ENCODE measurements around the gene SLC9A4. TPM values are rescaled to one million over a fixed set of nuclear protein-coding genes. Genes with fewer than 3 reads are reported as not detected.

Gene SLC9A4
- total RNA-seq, 1 experiment from 2014 or later, result 0.07 TPM

DNA sequence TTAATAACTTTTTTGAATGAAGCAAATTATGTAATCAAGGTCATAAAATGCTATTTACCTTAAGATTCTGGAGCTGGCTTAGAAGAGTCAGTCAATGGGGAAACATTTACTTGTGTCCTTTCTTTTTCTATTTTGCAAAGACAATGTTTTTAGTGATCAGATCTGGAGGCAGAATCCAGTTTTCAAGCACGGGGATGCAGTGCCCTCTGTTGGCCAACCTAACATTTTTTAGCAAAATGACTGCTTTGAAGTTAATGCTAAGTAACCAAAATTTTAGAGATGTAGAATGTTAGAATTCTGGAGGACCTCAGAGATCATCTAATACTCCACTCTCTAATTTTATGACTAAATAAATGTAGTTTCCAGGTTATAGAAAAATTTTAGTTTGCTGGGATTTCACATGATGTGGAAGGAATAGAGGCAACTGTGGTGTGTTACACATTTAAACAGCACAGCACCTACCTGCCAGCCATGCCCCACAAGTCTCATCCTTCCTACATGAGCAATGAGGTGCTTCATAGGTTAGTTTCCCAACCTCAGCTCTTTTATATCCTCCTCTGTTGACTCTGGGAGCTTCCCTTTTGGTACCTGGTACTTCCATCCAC lies 23.6 kb upstream of the SLC9A4 start:
- ChIA-PET POLR2A (no interaction called here), RAD21 (ENCODE audit: low non-redundant PET in 1 of 2, low total read pairs in 2 of 2, uncharacterized antibody in 2 of 2, unreplicated experiment in 2 of 2) (interaction anchor here in 1 of 2 experiments (0.7 kb wide), 1 partner anchor 1351 kb away, joined by 3 read pairs; no protein-coding TSS in a partner anchor), CTCF (no interaction called here)
- H2AFZ ChIP-seq (ENCODE audit: low read depth, low read length, poor library complexity, severe bottlenecking), result no peak overlapping the region
- DNase-seq (ENCODE audit: low read depth, low spot score) (peak; percentile 13), ATAC-seq (peak; percentile 57)
- H3K27ac ChIP-seq (ENCODE audit: low read depth, low read length), result no peak overlapping the region
- H3K9ac ChIP-seq (ENCODE audit: low read length), result no peak overlapping the region
- no peak overlapping the region for H3K4me3 ChIP-seq (replicated peaks in 1 of 2; ENCODE audit: low read depth in 1 of 2, low read length in 2 of 2)
- no peaks in the 10 kb centered on the region for H3K79me2 ChIP-seq (ENCODE audit: insufficient read depth, low read length)
- no peaks in the 10 kb centered on the region for H3K9me3 ChIP-seq (ENCODE audit: control insufficient read depth in 1 of 2, insufficient read depth in 1 of 2, low read depth in 1 of 2, low read length in 2 of 2)
- no peaks in the 10 kb centered on the region for H3K27me3 ChIP-seq (ENCODE audit: insufficient read depth, low read length)
- TF ChIP-seq RAD21 (IDR thresholded peaks at IDR 0.05; ENCODE audit: low read depth) (peak; percentile 75), YY1 (IDR thresholded peaks at IDR 0.05; ENCODE audit: extremely low read depth, insufficient replicate concordance, low read depth, low read length) (no peak)
- TF ChIP-seq, protein P1, sequence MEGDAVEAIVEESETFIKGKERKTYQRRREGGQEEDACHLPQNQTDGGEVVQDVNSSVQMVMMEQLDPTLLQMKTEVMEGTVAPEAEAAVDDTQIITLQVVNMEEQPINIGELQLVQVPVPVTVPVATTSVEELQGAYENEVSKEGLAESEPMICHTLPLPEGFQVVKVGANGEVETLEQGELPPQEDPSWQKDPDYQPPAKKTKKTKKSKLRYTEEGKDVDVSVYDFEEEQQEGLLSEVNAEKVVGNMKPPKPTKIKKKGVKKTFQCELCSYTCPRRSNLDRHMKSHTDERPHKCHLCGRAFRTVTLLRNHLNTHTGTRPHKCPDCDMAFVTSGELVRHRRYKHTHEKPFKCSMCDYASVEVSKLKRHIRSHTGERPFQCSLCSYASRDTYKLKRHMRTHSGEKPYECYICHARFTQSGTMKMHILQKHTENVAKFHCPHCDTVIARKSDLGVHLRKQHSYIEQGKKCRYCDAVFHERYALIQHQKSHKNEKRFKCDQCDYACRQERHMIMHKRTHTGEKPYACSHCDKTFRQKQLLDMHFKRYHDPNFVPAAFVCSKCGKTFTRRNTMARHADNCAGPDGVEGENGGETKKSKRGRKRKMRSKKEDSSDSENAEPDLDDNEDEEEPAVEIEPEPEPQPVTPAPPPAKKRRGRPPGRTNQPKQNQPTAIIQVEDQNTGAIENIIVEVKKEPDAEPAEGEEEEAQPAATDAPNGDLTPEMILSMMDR (IDR thresholded peaks at IDR 0.05 in 2 of 3, conservative IDR thresholded peaks at IDR 0.05 in 1 of 3; ENCODE audit: borderline replicate concordance in 1 of 3, insufficient read depth in 1 of 3, low read depth in 2 of 3, low read length in 2 of 3), result peak; percentile 62 to 74 (median 65)
- intact Hi-C loops (cut with micrococcal nuclease), result loop anchor here (1.0 to 10.0 kb wide), 6 partner anchors 215 to 1115 kb away; no protein-coding TSS in a partner anchor
- no peaks in the 10 kb centered on the region for H4K20me1 ChIP-seq (ENCODE audit: insufficient read depth)
- H3K4me1 ChIP-seq (ENCODE audit: control insufficient read depth in 1 of 2, insufficient read depth in 2 of 2, low read length in 2 of 2), result no peaks in the 10 kb centered on the region
- no peaks in the 10 kb centered on the region for H3K36me3 ChIP-seq (ENCODE audit: control insufficient read depth in 1 of 2, insufficient read depth in 2 of 2, low read length in 2 of 2)
- no peak overlapping the region for H3K4me2 ChIP-seq (ENCODE audit: low read length)
- no peaks in the 10 kb centered on the region for H3K9me2 ChIP-seq (ENCODE audit: insufficient read depth)
- no TSS peak for BruUV-seq (replicated peaks)

DNA sequence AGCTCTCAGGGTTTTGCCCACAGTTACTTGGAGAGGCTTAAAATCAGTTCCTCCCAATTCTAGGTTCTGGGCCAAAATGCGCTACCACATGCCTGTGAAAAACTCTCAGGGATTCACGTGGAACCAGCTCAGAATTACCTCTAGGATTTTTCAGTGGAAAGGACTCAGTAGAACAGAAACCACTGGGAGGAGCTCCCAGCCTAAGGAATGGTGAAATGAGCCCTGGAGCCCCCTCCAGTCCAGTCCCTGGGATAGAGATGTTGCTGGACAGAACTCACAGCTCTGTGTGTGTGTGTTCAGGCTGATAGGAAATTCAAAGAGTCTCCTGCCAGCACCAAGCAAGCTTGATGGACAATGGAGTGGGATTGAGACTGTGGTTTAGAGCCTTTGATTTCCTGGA lies 21.1 kb upstream of the SLC9A4 start:
- no peaks in the 10 kb centered on the region for H3K9me2 ChIP-seq (ENCODE audit: insufficient read depth)
- no peaks in the 10 kb centered on the region for H3K4me1 ChIP-seq (ENCODE audit: control insufficient read depth in 1 of 2, insufficient read depth in 2 of 2, low read length in 2 of 2)
- ChIA-PET RAD21 (ENCODE audit: low non-redundant PET in 1 of 2, low total read pairs in 2 of 2, uncharacterized antibody in 2 of 2, unreplicated experiment in 2 of 2) (no interaction called here), CTCF (interaction anchor here (0.8 to 1.6 kb wide), 8 partner anchors 8 to 446 kb away, joined by 3 to 6 read pairs (median 4); no protein-coding TSS in a partner anchor), POLR2A (no interaction called here)
- H3K4me2 ChIP-seq (ENCODE audit: low read length), result no peak overlapping the region
- H3K79me2 ChIP-seq (ENCODE audit: insufficient read depth, low read length), result no peaks in the 10 kb centered on the region
- H3K4me3 ChIP-seq (replicated peaks in 1 of 2; ENCODE audit: low read depth in 1 of 2, low read length in 2 of 2), result no peak overlapping the region
- no peak overlapping the region for H3K9ac ChIP-seq (ENCODE audit: low read length)
- no peaks in the 10 kb centered on the region for H4K20me1 ChIP-seq (ENCODE audit: insufficient read depth)
- H2AFZ ChIP-seq (ENCODE audit: low read depth, low read length, poor library complexity, severe bottlenecking), result no peak overlapping the region
- no peaks in the 10 kb centered on the region for H3K9me3 ChIP-seq (ENCODE audit: control insufficient read depth in 1 of 2, insufficient read depth in 1 of 2, low read depth in 1 of 2, low read length in 2 of 2)
- intact Hi-C loops (cut with micrococcal nuclease), result no loop called here
- ATAC-seq (no peak), DNase-seq (ENCODE audit: low read depth, low spot score) (no peak)
- no TSS peak for BruUV-seq (replicated peaks)
- H3K36me3 ChIP-seq (ENCODE audit: control insufficient read depth in 1 of 2, insufficient read depth in 2 of 2, low read length in 2 of 2), result no peaks in the 10 kb centered on the region
- TF ChIP-seq, protein P1 (IDR thresholded peaks at IDR 0.05 in 2 of 3, conservative IDR thresholded peaks at IDR 0.05 in 1 of 3; ENCODE audit: borderline replicate concordance in 1 of 3, insufficient read depth in 1 of 3, low read depth in 2 of 3, low read length in 2 of 3), result 0 out of 6 replicates have a peak, but pooled peaks of 1 of the 3 experiments have one; percentile 6
- TF ChIP-seq ZNF274 (IDR thresholded peaks at IDR 0.05; ENCODE audit: low read depth, low read length) (no peak), POLR2A (IDR thresholded peaks at IDR 0.05; ENCODE audit: borderline replicate concordance, extremely low read depth, insufficient read depth, insufficient read length) (no peak)
- H3K27ac ChIP-seq (ENCODE audit: low read depth, low read length), result no peak overlapping the region
- H3K27me3 ChIP-seq (ENCODE audit: insufficient read depth, low read length), result no peaks in the 10 kb centered on the region
